Activated CD8-positive, alpha-beta memory T cell treated with anti-CD3 and anti-CD28 coated beads, Interleukin-2, amount 50 U/mL, for 48 hours (primary cell): ENCODE measurements around the gene FYTTD1.

Experiments
- DNase-seq: peaks from one replicate; pipeline ENCODE4 v3.0.0-alpha.2; 2020

The FYTTD1 gene

GRCh38 chr3:197794115-197794514, 44.4 kb downstream of the FYTTD1 start:
- no peak for DNase-seq

GRCh38 chr3:197795200-197795599, 45.5 kb downstream of the FYTTD1 start:
- DNase-seq: no peak

- DNase-seq: no peak
These were observed 46.4 kb downstream of the FYTTD1 start for GRCh38 chr3:197796087-197796486.

DNA sequence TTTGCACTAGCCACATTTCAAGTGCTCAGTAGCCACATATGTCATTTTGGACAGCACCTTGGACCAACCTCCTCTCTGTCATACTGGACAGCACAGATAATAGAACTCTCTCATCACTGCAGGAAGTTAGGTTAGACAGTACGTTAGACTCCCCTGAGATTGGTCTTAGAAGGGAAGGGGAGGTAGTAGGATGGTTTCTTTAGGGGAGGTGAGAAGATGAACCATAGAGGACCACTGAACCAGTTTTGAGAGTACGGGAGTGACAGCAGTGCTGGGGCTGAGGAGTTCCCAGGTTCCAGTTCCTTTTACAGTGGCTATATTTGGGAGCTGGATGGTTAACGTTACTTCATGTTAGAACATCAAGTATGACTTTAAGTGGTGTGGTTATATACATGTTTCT, 49.2 kb downstream of the FYTTD1 start:
- DNase-seq: no peak

DNA sequence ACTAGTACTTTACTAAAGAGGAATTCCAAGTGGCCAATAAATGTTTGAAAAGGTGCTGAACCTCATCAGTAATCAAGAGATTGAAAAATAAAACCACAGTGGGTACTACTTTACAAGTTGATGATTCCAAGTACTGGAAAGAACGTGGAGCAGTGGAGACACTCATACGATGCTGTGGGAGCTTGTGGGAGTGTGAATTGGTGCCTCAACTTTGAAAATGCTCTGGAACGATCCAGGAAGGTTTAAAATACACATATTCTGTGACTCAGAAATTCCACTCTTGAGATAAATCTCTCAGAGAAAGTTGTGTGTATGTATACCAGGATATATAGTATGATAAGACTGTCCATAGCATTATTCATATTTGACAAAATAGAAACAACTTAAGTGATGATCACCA, 50.7 kb downstream of the FYTTD1 start:
- no peak for DNase-seq

DNA sequence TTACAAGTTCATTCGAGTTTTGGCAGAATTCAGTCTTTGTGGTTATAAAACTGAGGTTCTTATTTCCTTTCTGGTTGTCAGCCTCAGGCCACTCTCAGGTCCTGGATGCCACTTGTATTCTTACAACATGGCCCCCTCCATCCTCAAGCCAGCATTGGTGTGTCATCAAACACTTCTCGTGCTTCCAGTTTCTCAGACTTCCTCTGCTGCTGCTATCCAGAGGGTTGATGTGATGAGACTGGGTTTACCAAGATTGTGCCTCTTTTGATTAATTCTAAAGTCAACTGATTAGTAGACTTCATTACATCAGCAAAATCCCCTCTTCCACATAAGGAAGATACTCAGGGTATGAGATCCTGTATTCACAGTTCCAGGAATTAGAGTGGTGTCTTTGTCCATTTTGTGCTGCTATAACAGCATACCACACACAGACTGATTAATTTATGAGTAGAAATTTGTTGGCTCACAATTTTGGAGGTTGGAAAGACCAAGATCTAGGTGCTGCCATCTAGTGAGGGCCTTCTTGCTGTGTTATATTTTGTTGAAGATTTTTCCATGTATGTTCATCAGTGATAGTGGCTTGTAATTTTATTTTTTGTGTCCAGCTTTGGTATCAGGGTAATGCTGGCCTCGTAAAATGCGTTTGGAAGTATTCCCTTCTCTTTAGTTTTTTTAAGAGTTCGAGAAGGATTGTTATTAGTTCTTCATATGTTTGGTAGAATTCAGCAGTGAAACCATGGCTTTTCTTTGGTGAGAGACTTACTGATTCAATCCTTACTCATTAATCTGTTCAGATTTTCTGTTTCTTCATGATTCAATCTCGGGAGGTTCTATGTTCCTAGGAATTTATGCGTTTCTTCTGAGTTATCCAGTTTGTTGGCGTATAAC, 52.5 kb downstream of the FYTTD1 start:
- DNase-seq: no peak

- DNase-seq: no peak
These were observed 53.2 kb downstream of the FYTTD1 start for GRCh38 chr3:197802779-197803459.

- no peak for DNase-seq
These were observed 54.8 kb downstream of the FYTTD1 start for GRCh38 chr3:197804511-197804910.

DNA sequence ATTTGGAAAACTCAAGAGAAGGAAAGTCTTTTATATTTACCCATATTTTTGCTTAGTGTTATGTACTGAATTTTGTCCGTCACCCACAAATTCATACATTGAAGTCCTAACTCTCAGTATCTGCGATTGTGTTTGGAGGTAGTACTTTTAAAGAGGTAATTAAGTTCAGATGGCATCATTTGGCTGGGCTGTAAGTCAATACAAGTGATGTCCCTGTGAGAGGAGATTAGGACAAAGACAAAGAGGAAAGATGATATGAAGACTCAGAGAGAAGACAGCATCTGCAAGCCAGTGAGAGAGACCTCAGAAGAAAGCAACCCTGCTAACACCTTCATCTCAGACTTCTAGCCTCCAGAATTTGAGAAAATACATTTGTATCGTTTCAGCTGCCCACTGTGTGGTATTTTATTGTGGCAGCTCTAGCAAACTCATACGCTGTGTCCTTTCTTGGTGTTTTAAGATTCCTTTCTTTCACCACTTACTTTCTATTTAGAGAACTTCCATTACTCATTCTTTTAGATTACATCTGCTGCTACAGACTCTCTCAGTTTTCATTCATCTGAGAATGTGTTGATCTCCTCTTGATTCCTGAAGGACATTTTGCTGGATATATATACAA, 58.4 kb downstream of the FYTTD1 start:
- DNase-seq: no peak

DNA sequence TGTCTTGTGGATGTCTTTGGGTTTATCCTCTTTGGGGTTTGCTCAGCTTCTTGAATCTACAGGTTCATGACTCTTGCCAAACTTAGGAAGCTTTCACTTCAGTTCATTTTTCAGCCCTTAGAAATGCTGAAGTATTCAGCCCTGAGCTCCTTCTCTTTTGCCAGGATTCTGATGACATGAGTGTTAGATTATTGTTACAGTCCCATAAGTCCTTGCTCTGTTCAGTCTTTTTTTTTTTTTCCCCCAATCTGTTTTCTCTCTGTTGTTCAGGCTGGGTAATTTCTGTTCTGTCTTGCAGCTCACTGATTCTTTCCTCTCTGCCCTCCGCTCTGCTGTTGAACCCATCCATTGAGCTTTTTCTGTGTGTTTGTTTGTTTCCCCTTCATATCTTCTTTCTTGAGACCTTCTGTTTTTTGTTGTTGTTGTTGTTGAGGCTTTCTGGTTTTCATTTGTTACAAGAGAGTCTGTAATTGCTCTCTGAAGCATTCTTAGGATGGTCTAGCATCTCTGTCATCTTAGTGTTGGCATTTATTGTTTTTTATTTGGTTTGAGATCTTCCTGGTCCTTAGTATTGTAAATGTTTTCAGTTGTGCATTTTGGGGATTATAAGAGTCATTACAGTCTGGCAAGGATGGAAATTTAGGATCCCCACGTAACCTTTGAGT, 59.8 kb downstream of the FYTTD1 start:
- DNase-seq: no peak

- DNase-seq: no peak
These were observed 61.2 kb downstream of the FYTTD1 start for GRCh38 chr3:197810901-197811300.

DNA sequence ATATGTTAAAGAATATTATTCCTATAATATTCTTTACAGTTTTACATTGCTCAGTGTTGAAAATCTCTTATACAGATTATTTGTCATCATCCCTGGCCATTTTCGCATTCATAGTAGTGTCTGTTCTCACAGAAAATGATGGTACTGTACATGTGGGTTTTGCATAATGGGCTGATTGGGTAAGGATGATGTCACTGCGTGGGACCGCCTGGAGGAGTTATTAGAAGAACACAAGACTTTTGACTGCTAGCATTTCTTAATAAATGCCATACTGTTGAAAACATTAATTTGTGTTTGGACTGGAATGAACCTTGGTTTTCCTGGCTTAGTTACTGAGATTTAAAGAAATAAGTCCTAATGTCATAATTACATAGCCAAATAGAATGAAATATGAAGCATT, 61.7 kb downstream of the FYTTD1 start:
- DNase-seq: no peak

DNA sequence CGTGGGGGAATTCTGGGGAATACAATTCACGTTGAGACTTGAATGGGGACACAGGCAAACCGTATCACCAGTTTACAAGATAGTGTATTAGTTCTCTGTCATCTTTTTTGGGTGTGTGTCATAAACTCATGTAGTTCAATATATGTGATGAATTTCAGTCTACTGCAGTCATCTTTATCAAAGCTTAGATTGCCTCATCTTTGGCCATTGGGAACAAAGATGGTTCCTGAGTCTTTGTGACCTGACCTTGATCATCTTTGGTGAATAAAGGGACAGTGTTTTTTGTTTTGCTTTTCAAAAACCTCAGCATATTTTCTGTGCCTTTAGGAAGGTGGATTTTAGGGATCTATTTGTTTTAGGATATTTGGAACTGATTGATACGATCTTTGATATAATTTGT, 64.7 kb downstream of the FYTTD1 start:
- no peak for DNase-seq

- no peak for DNase-seq
These were observed 71.1 kb downstream of the FYTTD1 start for GRCh38 chr3:197820550-197821335.

GRCh38 chr3:197829397-197830045, 79.8 kb downstream of the FYTTD1 start:
- DNase-seq: no peak

- DNase-seq: no peak
These were observed 80.8 kb downstream of the FYTTD1 start for GRCh38 chr3:197830308-197830966.

- no peak for DNase-seq
These were observed 81.3 kb downstream of the FYTTD1 start for GRCh38 chr3:197830967-197831313.

GRCh38 chr3:197833930-197834715, 84.4 kb downstream of the FYTTD1 start:
- no peak for DNase-seq

DNA sequence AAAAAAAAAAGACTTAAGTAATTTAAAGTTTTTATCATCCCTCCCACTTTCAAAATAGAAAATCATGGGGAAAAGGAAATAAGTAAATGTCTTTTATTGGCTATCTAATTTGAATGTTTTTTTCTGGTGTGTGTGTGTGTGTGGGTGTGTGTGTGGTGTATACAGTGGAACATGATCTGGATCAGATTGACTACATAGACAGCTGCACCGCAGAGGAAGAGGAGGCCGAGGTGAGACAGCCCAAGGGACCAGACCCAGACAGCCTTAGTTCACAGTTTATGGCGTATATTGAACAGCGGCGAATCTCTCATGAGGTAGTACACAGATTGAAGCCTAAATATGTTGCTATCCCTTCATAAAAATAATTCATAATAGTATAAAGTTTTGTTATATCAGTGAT, 85.8 kb downstream of the FYTTD1 start:
- DNase-seq: no peak

- no peak for DNase-seq
These were observed 86.6 kb downstream of the FYTTD1 start for GRCh38 chr3:197836244-197836643.
